ENCODE data around the gene TSC2. TPM values are rescaled to one million over a fixed set of nuclear protein-coding genes. Genes with fewer than 3 reads are reported as not detected.

TSC2 gene
- total and polyA plus RNA-seq, 4 donors, result 36.5 to 146 (median 72.7) TPM

- H3K36me3 ChIP-seq (ENCODE audit: control insufficient read depth in 4 of 4, insufficient read depth in 4 of 4, low read length in 4 of 4), result no peaks in the 10 kb centered on the region
- DNase-seq (peak; percentile 94 to 96 (median 96)), ATAC-seq (ENCODE audit: insufficient read depth, low FRiP score) (peak; percentile 93)
- WGBS, 2 donors, result 10 to 17% methylated on average over 44 to 53 of the region's 53 CpGs
- H3K4me3 ChIP-seq, result no peak overlapping the region
- peaks cover 0 to 43% (median 17%) of the 10 kb centered on the region in 5 donors for H3K4me1 ChIP-seq (ENCODE audit: control insufficient read depth in 5 of 5, insufficient read depth in 5 of 5, low read length in 5 of 5)
- H3K27ac ChIP-seq (ENCODE audit: low read depth in 1 of 2, low read length in 1 of 2), result peak overlapping the region; percentile 56 to 82
- H3K27me3 ChIP-seq (ENCODE audit: control insufficient read depth in 3 of 3, insufficient read depth in 3 of 3, low read length in 2 of 3), result peaks cover 4 to 7% (median 4%) of the 10 kb centered on the region in 3 donors
- TF ChIP-seq, protein P1, sequence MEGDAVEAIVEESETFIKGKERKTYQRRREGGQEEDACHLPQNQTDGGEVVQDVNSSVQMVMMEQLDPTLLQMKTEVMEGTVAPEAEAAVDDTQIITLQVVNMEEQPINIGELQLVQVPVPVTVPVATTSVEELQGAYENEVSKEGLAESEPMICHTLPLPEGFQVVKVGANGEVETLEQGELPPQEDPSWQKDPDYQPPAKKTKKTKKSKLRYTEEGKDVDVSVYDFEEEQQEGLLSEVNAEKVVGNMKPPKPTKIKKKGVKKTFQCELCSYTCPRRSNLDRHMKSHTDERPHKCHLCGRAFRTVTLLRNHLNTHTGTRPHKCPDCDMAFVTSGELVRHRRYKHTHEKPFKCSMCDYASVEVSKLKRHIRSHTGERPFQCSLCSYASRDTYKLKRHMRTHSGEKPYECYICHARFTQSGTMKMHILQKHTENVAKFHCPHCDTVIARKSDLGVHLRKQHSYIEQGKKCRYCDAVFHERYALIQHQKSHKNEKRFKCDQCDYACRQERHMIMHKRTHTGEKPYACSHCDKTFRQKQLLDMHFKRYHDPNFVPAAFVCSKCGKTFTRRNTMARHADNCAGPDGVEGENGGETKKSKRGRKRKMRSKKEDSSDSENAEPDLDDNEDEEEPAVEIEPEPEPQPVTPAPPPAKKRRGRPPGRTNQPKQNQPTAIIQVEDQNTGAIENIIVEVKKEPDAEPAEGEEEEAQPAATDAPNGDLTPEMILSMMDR (IDR thresholded peaks at IDR 0.05; ENCODE audit: control extremely low read depth, extremely low read depth), result peak; percentile 99
- peak overlapping the region in 1 of 2 donors; percentile 79 for H3K9ac ChIP-seq (ENCODE audit: insufficient read depth in 1 of 2, low read length in 2 of 2)
- no peaks in the 10 kb centered on the region for H3K9me3 ChIP-seq (ENCODE audit: control insufficient read depth in 4 of 4, insufficient read depth in 3 of 4, low read length in 3 of 4)
Measured at GRCh38 chr16:2023092-2024031, 24.4 kb upstream of the TSC2 start.

- DNase-seq (no peak), ATAC-seq (ENCODE audit: insufficient read depth, low FRiP score) (no peak)
- peaks cover 4 to 7% (median 4%) of the 10 kb centered on the region in 3 donors for H3K27me3 ChIP-seq (ENCODE audit: control insufficient read depth in 3 of 3, insufficient read depth in 3 of 3, low read length in 2 of 3)
- H3K9me3 ChIP-seq (ENCODE audit: control insufficient read depth in 4 of 4, insufficient read depth in 3 of 4, low read length in 3 of 4), result no peaks in the 10 kb centered on the region
- H3K4me3 ChIP-seq, result peak overlapping the region; percentile 2
- peak overlapping the region; percentile 56 to 82 for H3K27ac ChIP-seq (ENCODE audit: low read depth in 1 of 2, low read length in 1 of 2)
- TF ChIP-seq, protein P1 (IDR thresholded peaks at IDR 0.05; ENCODE audit: control extremely low read depth, extremely low read depth), result no peak
- WGBS, 2 donors, result 73 to 81% methylated on average over 12 of the region's 12 CpGs
- H3K9ac ChIP-seq (ENCODE audit: insufficient read depth in 1 of 2, low read length in 2 of 2), result no peak overlapping the region
- H3K4me1 ChIP-seq (ENCODE audit: control insufficient read depth in 5 of 5, insufficient read depth in 5 of 5, low read length in 5 of 5), result peaks cover 0 to 50% (median 22%) of the 10 kb centered on the region in 5 donors
- H3K36me3 ChIP-seq (ENCODE audit: control insufficient read depth in 4 of 4, insufficient read depth in 4 of 4, low read length in 4 of 4), result peaks cover 0 to 1% (median 0%) of the 10 kb centered on the region in 4 donors
Measured at GRCh38 chr16:2024032-2024420, 23.8 kb upstream of the TSC2 start.

DNA sequence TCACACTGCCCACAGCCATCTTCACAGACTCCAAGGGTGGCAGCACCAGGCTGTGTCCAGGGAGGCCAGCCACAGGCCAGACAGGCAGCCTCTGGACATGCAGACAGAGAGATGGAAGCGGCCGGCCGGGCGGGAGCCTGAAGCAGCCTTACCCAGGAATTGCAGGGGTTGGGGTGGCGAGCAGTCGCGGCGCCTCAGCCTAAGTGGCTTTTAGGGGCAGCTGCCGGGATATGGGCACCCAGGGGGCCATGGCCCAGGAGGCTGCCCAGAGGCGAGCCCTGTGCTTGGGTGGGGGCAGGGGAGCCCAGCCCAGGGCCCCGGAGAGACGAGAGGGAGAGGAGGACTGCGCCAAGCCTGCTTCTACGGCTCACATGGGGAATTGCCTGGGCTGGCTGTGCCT lies 22.5 kb upstream of the TSC2 start:
- peaks cover 0 to 4% (median 1%) of the 10 kb centered on the region in 3 donors for H3K27me3 ChIP-seq (ENCODE audit: control insufficient read depth in 3 of 3, insufficient read depth in 3 of 3, low read length in 2 of 3)
- H3K4me3 ChIP-seq, result no peak overlapping the region
- TF ChIP-seq, protein P1 (IDR thresholded peaks at IDR 0.05; ENCODE audit: control extremely low read depth, extremely low read depth), result no peak
- peak overlapping the region in 1 of 2 donors; percentile 12 for H3K27ac ChIP-seq (ENCODE audit: low read depth in 1 of 2, low read length in 1 of 2)
- peaks cover 0 to 8% (median 0%) of the 10 kb centered on the region in 4 donors for H3K36me3 ChIP-seq (ENCODE audit: control insufficient read depth in 4 of 4, insufficient read depth in 4 of 4, low read length in 4 of 4)
- H3K9ac ChIP-seq (ENCODE audit: insufficient read depth in 1 of 2, low read length in 2 of 2), result no peak overlapping the region
- H3K9me3 ChIP-seq (ENCODE audit: control insufficient read depth in 4 of 4, insufficient read depth in 3 of 4, low read length in 3 of 4), result no peaks in the 10 kb centered on the region
- peaks cover 0 to 44% (median 22%) of the 10 kb centered on the region in 5 donors for H3K4me1 ChIP-seq (ENCODE audit: control insufficient read depth in 5 of 5, insufficient read depth in 5 of 5, low read length in 5 of 5)
- 87 to 93% methylated on average over 14 of the region's 14 CpGs for WGBS, 2 donors
- ATAC-seq (ENCODE audit: insufficient read depth, low FRiP score) (no peak), DNase-seq (no peak)
